ENCODE measurements around the gene SMDT1. TPM values are rescaled to one million over a fixed set of nuclear protein-coding genes. Genes with fewer than 3 reads are reported as not detected.

SMDT1 gene
- total RNA-seq, 6 experiments from 2014 or later: 6.7 to 78.1 (median 60.9) TPM

DNA sequence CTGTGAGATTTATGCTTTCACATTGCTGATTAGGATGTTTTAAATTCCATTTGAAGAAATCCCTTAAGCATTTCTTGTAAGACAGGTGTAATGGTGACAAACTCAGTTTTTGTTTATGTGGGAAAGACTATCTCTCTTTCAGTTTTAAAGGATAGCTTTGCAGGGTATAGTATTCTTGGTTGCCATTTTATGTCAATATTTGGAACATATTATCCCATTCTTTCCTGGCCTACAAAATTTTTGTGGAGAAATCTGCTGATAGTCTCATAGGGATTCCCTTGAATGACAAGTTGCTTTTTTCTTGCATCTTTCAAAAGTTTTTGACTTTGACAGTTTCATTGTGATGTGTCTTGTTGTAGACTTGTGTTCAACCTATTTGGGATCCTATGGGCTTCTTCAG lies 37.7 kb upstream of the SMDT1 start:
- ATAC-seq (no peak), DNase-seq (no peak)
- H3K36me3 ChIP-seq: no peaks in the 10 kb centered on the region
- TF ChIP-seq, protein P1, sequence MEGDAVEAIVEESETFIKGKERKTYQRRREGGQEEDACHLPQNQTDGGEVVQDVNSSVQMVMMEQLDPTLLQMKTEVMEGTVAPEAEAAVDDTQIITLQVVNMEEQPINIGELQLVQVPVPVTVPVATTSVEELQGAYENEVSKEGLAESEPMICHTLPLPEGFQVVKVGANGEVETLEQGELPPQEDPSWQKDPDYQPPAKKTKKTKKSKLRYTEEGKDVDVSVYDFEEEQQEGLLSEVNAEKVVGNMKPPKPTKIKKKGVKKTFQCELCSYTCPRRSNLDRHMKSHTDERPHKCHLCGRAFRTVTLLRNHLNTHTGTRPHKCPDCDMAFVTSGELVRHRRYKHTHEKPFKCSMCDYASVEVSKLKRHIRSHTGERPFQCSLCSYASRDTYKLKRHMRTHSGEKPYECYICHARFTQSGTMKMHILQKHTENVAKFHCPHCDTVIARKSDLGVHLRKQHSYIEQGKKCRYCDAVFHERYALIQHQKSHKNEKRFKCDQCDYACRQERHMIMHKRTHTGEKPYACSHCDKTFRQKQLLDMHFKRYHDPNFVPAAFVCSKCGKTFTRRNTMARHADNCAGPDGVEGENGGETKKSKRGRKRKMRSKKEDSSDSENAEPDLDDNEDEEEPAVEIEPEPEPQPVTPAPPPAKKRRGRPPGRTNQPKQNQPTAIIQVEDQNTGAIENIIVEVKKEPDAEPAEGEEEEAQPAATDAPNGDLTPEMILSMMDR (IDR thresholded peaks at IDR 0.05): no peak
- no peak for TF ChIP-seq POLR2A (IDR thresholded peaks at IDR 0.05)
- no peak overlapping the region for H3K4me3 ChIP-seq
- no peaks in the 10 kb centered on the region for H3K27me3 ChIP-seq
- H3K27ac ChIP-seq: no peak overlapping the region
- no peaks in the 10 kb centered on the region for H3K4me1 ChIP-seq
- peaks cover 0 to 8% (median 0%) of the 10 kb centered on the region in 4 donors for H3K9me3 ChIP-seq
- intact Hi-C loops (cut with DNase I): no loop called here

GRCh38 chr22:42050641-42051180 lies 28.8 kb upstream of the SMDT1 start:
- Histone ChIP-seq H3K36me3 (no peaks in the 10 kb centered on the region), H3K27me3 (no peaks in the 10 kb centered on the region), H3K4me1 (no peaks in the 10 kb centered on the region), H3K9me3 (no peaks in the 10 kb centered on the region), H3K27ac (no peak overlapping the region), H3K4me3 (no peak overlapping the region)
- DNase-seq (no peak), ATAC-seq (no peak)
- TF ChIP-seq POLR2A (IDR thresholded peaks at IDR 0.05): no peak
- TF ChIP-seq, protein P1 (IDR thresholded peaks at IDR 0.05): no peak
- 8% methylated on average over 1 of the region's 2 CpGs for WGBS (ENCODE audit: insufficient coverage, low coverage, low lambda C conversion rate, missing lambda C conversion rate)
- intact Hi-C loops (cut with DNase I): no loop called here

DNA sequence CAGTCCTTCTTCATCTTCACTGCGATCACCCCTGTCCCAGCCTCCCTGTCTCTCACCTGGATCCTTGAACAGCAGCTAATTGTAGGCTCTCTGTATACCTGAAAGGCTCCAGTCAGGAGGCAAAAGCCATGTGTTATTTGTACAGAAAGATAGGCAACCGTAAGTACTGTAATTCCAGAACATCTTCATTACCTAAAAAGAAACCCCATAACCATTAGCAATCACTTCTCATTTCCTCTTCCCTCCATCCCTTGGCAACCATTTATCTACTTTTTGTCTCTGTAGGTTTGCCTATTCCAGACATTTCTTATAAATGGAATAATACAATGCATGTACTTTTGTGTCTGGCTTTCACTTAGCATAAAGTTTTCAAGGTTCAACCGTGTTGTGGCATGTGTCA lies 26.7 kb upstream of the SMDT1 start:
- H3K9me3 ChIP-seq: peaks cover 0 to 9% (median 3%) of the 10 kb centered on the region in 4 donors
- WGBS (ENCODE audit: insufficient coverage, low coverage, low lambda C conversion rate, missing lambda C conversion rate): 63% methylated on average over 3 of the region's 3 CpGs
- H3K4me3 ChIP-seq: no peak overlapping the region
- no peak for TF ChIP-seq POLR2A (IDR thresholded peaks at IDR 0.05)
- TF ChIP-seq, protein P1 (IDR thresholded peaks at IDR 0.05): no peak
- no peaks in the 10 kb centered on the region for H3K4me1 ChIP-seq
- DNase-seq (no peak), ATAC-seq (no peak)
- intact Hi-C loops (cut with DNase I): no loop called here
- no peaks in the 10 kb centered on the region for H3K36me3 ChIP-seq
- H3K27ac ChIP-seq: no peak overlapping the region
- no peaks in the 10 kb centered on the region for H3K27me3 ChIP-seq

DNA sequence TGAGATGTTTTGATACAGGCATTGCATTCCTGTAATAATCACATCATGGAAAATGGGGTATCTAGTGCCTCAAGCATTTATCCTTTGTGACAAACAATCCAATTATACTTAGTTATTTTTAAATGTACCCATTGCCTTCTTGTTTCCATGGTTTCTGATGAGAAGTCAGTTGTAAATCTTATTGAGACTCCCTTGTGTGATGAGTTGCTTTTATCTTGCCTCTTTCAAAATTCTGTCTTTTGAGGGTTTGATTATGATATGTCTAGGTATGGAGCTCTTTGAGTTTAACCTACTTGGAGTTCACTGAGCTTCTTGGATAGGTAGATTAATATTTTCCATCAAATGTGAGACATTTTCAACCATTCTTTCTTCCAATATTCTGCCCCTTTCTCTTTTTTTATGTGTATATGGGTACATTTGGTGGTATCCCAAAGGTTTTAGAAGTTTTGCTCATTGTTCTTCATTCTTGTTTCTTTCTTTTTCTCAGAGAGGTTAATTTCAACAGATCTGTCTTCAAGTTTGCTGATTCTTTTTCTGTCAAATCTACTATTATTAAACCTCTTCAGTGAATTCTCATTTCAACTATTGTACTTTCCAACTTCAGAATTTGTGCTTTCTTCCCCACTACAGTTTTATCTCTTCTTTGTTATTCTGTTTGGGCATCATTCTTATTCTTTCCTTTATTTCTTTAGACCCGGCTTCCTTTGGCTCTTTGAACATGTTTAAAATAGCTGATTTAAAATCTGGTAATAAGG lies 22.6 kb upstream of the SMDT1 start:
- DNase-seq: no peak
- intact Hi-C loops (cut with DNase I): no loop called here
- no peak for TF ChIP-seq POLR2A (IDR thresholded peaks at IDR 0.05)
- TF ChIP-seq, protein P1 (IDR thresholded peaks at IDR 0.05): no peak
- Histone ChIP-seq H3K4me1 (no peaks in the 10 kb centered on the region), H3K27ac (no peak overlapping the region), H3K36me3 (peaks cover 0 to 10% (median 3%) of the 10 kb centered on the region in 4 donors), H3K27me3 (no peaks in the 10 kb centered on the region), H3K9me3 (peaks cover 0 to 9% (median 3%) of the 10 kb centered on the region in 4 donors), H3K4me3 (no peak overlapping the region)
- no peak for ATAC-seq
- 94% methylated on average over 1 of the region's 1 CpG for WGBS (ENCODE audit: insufficient coverage, low coverage, low lambda C conversion rate, missing lambda C conversion rate)

Measured in right lobe of liver (tissue), 6 donors.